Sigmoid colon (tissue), 7 donors: Measurements from ENCODE around the gene TCP11L2. TPM values are rescaled to one million over a fixed set of nuclear protein-coding genes. Genes with fewer than 3 reads are reported as not detected.

ENCODE experiments used
- DNase-seq: peaks from one replicate; pipeline ENCODE4 v3.0.0-alpha.2; 2019
- H3K27ac ChIP-seq, 4 donors: fragments of 200-600 bp; sonication (generic); one replicate each; pipeline ENCODE4 v1.5.1; 2016 to 2019; ENCODE audit warnings: mild to moderate bottlenecking in 1 of 4
- H3K27me3 ChIP-seq, 3 donors: fragments of 200-600 bp; sonication (generic); one replicate each; pipeline ENCODE4 v1.5.1; 2019; ENCODE audit warnings: mild to moderate bottlenecking in 1 of 3
- H3K36me3 ChIP-seq, 4 donors: fragments of 200-600 bp; sonication (generic); one replicate each; pipeline ENCODE4 v1.5.1; 2016 to 2019
- H3K4me1 ChIP-seq, 4 donors: fragments of 200-600 bp; sonication (generic); one replicate each; pipeline ENCODE4 v1.5.1; 2017 to 2019
- H3K4me3 ChIP-seq, 4 donors: fragments of 200-600 bp; sonication (generic); one replicate each; pipeline ENCODE4 v1.5.1; 2017 to 2019; ENCODE audit warnings: mild to moderate bottlenecking in 2 of 4, moderate library complexity in 1 of 4
- H3K9me3 ChIP-seq, 4 donors: fragments of 200-600 bp in 3 of 4; sonication (generic) in 3 of 4; one replicate each; pipeline versions ENCODE4 v1.5.1 to v1.6.1; 2013 to 2019
- EP300 ChIP-seq, 4 donors: sonication (generic); formaldehyde crosslinking; IDR thresholded peaks; one replicate each; pipeline ENCODE4 v1.6.1; 2017; ENCODE audit warnings: antibody characterized with exemption in 4 of 4
- POLR2A ChIP-seq, 2 donors: fragments of 450-650 bp; IDR thresholded peaks; one replicate each; pipeline ENCODE4 v1.6.1; 2016; ENCODE audit warnings: antibody characterized with exemption in 2 of 2, mild to moderate bottlenecking in 2 of 2, moderate library complexity in 2 of 2
- POLR2AphosphoS5 ChIP-seq, 4 donors: sonication (generic); formaldehyde crosslinking; IDR thresholded peaks; one replicate each; pipeline ENCODE4 v1.6.1; 2017; ENCODE audit warnings: antibody characterized with exemption in 4 of 4
- WGBS, 2 donors: extraction: QIAGEN DNeasy Blood & Tissue Kit; methylation state at CpG; one replicate each; pipeline ENCODE4 v1.1.7; 2013; 5-methylcytosine and 5-hydroxymethylcytosine counted together
- intact Hi-C: fragments of 100-400 bp; cut with DNase I; formaldehyde crosslinking; loops from one replicate; pipeline ENCODE4 v1.15.1; 2023
- polyA plus RNA-seq, 3 donors: library from polyadenylated mRNA; stranded (reverse); fragments of 200-250 nt; gene quantifications; one replicate each; pipeline ENCODE4 v1.2.3, GENCODE V29; 2013
- total RNA-seq, 4 donors: library from RNA; depleted of rRNA; stranded (reverse); fragments of >200 nt; gene quantifications; one replicate each; pipeline ENCODE4 v1.1.0, GENCODE V29; 2016
- TF ChIP-seq, protein P1 (sequence below), 4 experiments: fragments of 450-650 bp in 3 of 4; fragments of 200-600 bp in 1 of 4; IDR thresholded peaks; one replicate each; pipeline ENCODE4 v1.5.1; 2016 to 2019; ENCODE audit warnings: antibody characterized with exemption in 4 of 4, mild to moderate bottlenecking in 3 of 4, moderate library complexity in 2 of 4
- donor health status: healthy with polysubstance abuse.
- donor health status: Bipolar disorder and iron deficiency.
- donor health status: healthy.

The TCP11L2 gene
- total and polyA plus RNA-seq, 7 donors: 3.0 to 53.5 (median 38.4) TPM

DNA sequence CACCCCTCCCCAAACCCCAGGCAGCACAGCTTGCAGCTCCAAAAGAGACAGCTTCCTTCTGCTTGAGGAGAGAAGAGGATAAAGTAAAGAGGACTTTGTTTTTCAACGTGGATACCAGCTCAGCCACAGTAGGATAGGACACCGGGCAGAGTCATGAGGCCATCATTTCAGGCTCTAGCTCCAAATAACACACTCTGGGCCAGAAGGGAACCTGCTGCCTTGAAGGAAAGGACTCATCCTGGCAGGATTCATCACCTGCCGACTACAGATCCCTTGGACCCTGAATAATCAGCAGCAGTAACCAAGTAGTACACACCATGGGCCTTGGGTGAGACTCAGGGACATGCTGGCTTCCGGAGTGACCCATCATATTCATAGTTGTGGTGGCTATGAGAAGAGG is 44.3 kb upstream of the TCP11L2 start:
- Histone ChIP-seq H3K4me1 (no peaks in the 10 kb centered on the region), H3K4me3 (no peak overlapping the region), H3K27me3 (no peaks in the 10 kb centered on the region), H3K36me3 (no peaks in the 10 kb centered on the region), H3K9me3 (no peaks in the 10 kb centered on the region), H3K27ac (no peak overlapping the region)
- intact Hi-C loops: no loop called here
- no peak for TF ChIP-seq POLR2A (IDR thresholded peaks at IDR 0.05)
- no peak for DNase-seq
- 79 to 90% methylated on average over 4 of the region's 4 CpGs for WGBS, 2 donors

- Histone ChIP-seq H3K27me3 (no peaks in the 10 kb centered on the region), H3K36me3 (no peaks in the 10 kb centered on the region), H3K4me3 (no peak overlapping the region), H3K4me1 (no peaks in the 10 kb centered on the region), H3K9me3 (no peaks in the 10 kb centered on the region), H3K27ac (no peak overlapping the region)
- no peak for TF ChIP-seq POLR2AphosphoS5 (IDR thresholded peaks at IDR 0.05)
- WGBS, 2 donors: 85 to 94% methylated on average over 1 of the region's 1 CpG
- intact Hi-C loops: no loop called here
- DNase-seq: no peak
Measured at GRCh38 chr12:106258935-106259334, 43.6 kb upstream of the TCP11L2 start.

GRCh38 chr12:106265116-106265515 is 37.4 kb upstream of the TCP11L2 start:
- intact Hi-C loops: no loop called here
- H3K4me3 ChIP-seq: no peak overlapping the region
- 93 to 98% methylated on average over 1 of the region's 1 CpG for WGBS, 2 donors
- DNase-seq: no peak
- no peaks in the 10 kb centered on the region for H3K9me3 ChIP-seq
- no peaks in the 10 kb centered on the region for H3K4me1 ChIP-seq
- TF ChIP-seq, protein P1, sequence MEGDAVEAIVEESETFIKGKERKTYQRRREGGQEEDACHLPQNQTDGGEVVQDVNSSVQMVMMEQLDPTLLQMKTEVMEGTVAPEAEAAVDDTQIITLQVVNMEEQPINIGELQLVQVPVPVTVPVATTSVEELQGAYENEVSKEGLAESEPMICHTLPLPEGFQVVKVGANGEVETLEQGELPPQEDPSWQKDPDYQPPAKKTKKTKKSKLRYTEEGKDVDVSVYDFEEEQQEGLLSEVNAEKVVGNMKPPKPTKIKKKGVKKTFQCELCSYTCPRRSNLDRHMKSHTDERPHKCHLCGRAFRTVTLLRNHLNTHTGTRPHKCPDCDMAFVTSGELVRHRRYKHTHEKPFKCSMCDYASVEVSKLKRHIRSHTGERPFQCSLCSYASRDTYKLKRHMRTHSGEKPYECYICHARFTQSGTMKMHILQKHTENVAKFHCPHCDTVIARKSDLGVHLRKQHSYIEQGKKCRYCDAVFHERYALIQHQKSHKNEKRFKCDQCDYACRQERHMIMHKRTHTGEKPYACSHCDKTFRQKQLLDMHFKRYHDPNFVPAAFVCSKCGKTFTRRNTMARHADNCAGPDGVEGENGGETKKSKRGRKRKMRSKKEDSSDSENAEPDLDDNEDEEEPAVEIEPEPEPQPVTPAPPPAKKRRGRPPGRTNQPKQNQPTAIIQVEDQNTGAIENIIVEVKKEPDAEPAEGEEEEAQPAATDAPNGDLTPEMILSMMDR (IDR thresholded peaks at IDR 0.05): no peak
- no peak for TF ChIP-seq POLR2AphosphoS5 (IDR thresholded peaks at IDR 0.05)
- TF ChIP-seq EP300 (IDR thresholded peaks at IDR 0.05): no peak
- no peak for TF ChIP-seq POLR2A (IDR thresholded peaks at IDR 0.05)
- no peaks in the 10 kb centered on the region for H3K36me3 ChIP-seq
- H3K27me3 ChIP-seq: no peaks in the 10 kb centered on the region
- no peak overlapping the region for H3K27ac ChIP-seq

DNA sequence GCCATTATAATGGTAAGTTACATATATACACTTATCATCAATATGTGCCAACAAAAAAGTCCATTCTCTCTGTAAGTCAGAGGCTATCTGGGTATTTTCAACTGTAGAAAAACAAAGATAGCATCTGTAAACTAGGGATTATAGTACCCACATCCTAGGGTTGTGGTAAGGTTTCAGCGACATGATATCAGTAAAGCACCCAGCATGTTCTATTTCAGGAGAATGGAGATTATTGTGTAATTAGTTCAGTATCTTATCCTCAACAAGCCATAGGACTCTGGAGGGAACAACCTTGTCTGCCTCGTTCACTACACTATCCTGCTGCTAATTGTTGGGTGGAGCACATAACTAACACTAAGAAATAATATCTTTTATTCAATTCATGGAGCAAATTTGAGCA is 35.0 kb upstream of the TCP11L2 start:
- Histone ChIP-seq H3K4me1 (no peaks in the 10 kb centered on the region), H3K27ac (no peak overlapping the region), H3K9me3 (no peaks in the 10 kb centered on the region), H3K27me3 (no peaks in the 10 kb centered on the region), H3K4me3 (no peak overlapping the region), H3K36me3 (no peaks in the 10 kb centered on the region)
- 72 to 75% methylated on average over 2 of the region's 2 CpGs for WGBS, 2 donors
- no peak for DNase-seq
- intact Hi-C loops: no loop called here
- TF ChIP-seq, protein P1 (IDR thresholded peaks at IDR 0.05): no peak
- TF ChIP-seq POLR2A (IDR thresholded peaks at IDR 0.05): no peak
- no peak for TF ChIP-seq POLR2AphosphoS5 (IDR thresholded peaks at IDR 0.05)
- no peak for TF ChIP-seq EP300 (IDR thresholded peaks at IDR 0.05)

DNA sequence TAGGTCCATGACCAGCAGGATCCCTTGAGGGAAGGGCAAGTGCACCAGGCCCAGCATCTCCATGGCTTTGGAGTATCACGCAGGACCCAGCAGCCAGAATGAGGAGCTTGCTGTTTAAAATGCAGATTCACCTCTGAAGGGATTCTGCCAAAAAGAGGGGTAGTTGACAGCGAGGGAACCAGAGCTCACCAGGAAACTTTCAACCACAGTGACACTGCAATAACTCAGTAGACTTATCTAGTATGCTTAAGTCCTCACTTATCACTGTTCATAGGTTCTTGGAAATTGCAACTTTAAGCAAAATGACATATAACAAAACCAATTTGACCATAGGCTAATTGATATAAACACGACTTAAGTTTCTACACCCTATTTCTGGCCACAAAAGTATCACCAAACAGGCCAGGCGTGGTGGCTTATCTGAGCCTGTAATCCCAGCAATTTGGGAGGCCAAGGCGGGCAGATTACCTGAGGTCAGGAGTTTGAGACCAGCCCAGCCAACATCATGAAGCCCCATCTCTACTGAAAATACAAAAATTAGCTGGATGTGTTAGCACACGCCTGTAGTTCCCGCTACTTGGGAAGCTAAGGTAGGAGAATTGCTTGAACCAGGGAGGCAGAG is 33.3 kb upstream of the TCP11L2 start:
- Histone ChIP-seq H3K4me1 (no peaks in the 10 kb centered on the region), H3K27me3 (no peaks in the 10 kb centered on the region), H3K9me3 (no peaks in the 10 kb centered on the region), H3K27ac (no peak overlapping the region), H3K36me3 (no peaks in the 10 kb centered on the region), H3K4me3 (no peak overlapping the region)
- intact Hi-C loops: no loop called here
- no peak for DNase-seq
- WGBS, 2 donors: 81 to 92% methylated on average over 7 of the region's 7 CpGs
- no peak for TF ChIP-seq POLR2A (IDR thresholded peaks at IDR 0.05)
- no peak for TF ChIP-seq EP300 (IDR thresholded peaks at IDR 0.05)
- TF ChIP-seq POLR2AphosphoS5 (IDR thresholded peaks at IDR 0.05): no peak
- TF ChIP-seq, protein P1 (IDR thresholded peaks at IDR 0.05): no peak
